ENCODE results near the gene PPL. TPM values are rescaled to one million over a fixed set of nuclear protein-coding genes. Genes with fewer than 3 reads are reported as not detected.

PPL gene
- total and polyA plus RNA-seq, 2 of the 8 experiments (the other 6 are each of a cell fraction or from before 2014, with no cell fraction given): 11.3 to 29.5 TPM

GRCh38 chr16:4970010-4970409 is 33.1 kb upstream of the PPL start:
- H2BK12ac ChIP-seq (ENCODE audit: low read depth, low read length): peak overlapping the region; percentile 52
- H3K14ac ChIP-seq (ENCODE audit: insufficient read length): no peak overlapping the region
- no peaks in the 10 kb centered on the region for H4K20me1 ChIP-seq (replicated peaks in 1 of 2; ENCODE audit: control insufficient read depth in 1 of 2, insufficient read depth in 2 of 2, low read length in 2 of 2)
- no peak overlapping the region for H2BK15ac ChIP-seq (ENCODE audit: low read length)
- no peaks in the 10 kb centered on the region for H3K36me3 ChIP-seq (ENCODE audit: control insufficient read depth in 2 of 4, insufficient read depth in 4 of 4, low read length in 3 of 4)
- 0 out of 2 replicates have a peak overlapping the region, but pooled peaks have one; percentile 30 for H3K27ac ChIP-seq (ENCODE audit: low read depth, low read length)
- peak overlapping the region in 1 of 4 experiments; percentile 3; a peak in 1 of 8 replicates for H3K4me3 ChIP-seq (ENCODE audit: extremely low read depth in 1 of 4, insufficient read depth in 2 of 4, low read depth in 3 of 4, low read length in 4 of 4)
- H2AFZ ChIP-seq (ENCODE audit: low read length): peak overlapping the region; percentile 68; the same call in 1 of the 2 replicates
- peak overlapping the region; percentile 25 for H4K91ac ChIP-seq (replicated peaks; ENCODE audit: insufficient read length, low read length)
- no peak overlapping the region for H3K9ac ChIP-seq (replicated peaks in 1 of 4; ENCODE audit: extremely low read depth in 1 of 4, low read depth in 3 of 4, low read length in 3 of 4)
- no peak overlapping the region for H4K5ac ChIP-seq (ENCODE audit: insufficient read length, low read depth, low read length)
- peak overlapping the region; percentile 19 for H2BK120ac ChIP-seq (replicated peaks; ENCODE audit: low read depth, low read length)
- 67% methylated on average over 3 of the region's 3 CpGs; no CpG with 5 or more reads in 1 of the 2 experiments for WGBS, 2 experiments (ENCODE audit: extremely low coverage in 1 of 2, insufficient coverage in 1 of 2, insufficient read length in 1 of 2, insufficient replicate concordance in 2 of 2, low coverage in 1 of 2, low lambda C conversion rate in 2 of 2, missing lambda C conversion rate in 1 of 2)
- FAIRE-seq (no peak), DNase-seq (ENCODE audit: low read depth in 1 of 2, low spot score in 2 of 2) (no peak)
- H3K79me2 ChIP-seq (ENCODE audit: control insufficient read depth in 1 of 2, insufficient read depth in 2 of 2, low read length in 2 of 2): no peaks in the 10 kb centered on the region
- no peaks in the 10 kb centered on the region for H3K79me1 ChIP-seq (ENCODE audit: low read depth, low read length)
- CTCF ChIA-PET (ENCODE audit: partially characterized antibody): interaction anchor here (0.7 to 2.2 kb wide), 3 partner anchors 13 to 89 kb away, joined by 4 to 9 read pairs (median 5); no protein-coding TSS in a partner anchor
- H3K18ac ChIP-seq (ENCODE audit: extremely low read depth, low read length): peak overlapping the region; percentile 81
- POLR2A ChIA-PET (ENCODE audit: partially characterized antibody): interaction anchor here (1.0 to 2.5 kb wide), 5 partner anchors 10 to 115 kb away, joined by 3 to 9 read pairs (median 3); partner anchors contain the start of gene SEC14L5
- peaks cover 12 to 26% (median 19%) of the 10 kb centered on the region in 4 experiments for H3K4me1 ChIP-seq (replicated peaks in 1 of 4; ENCODE audit: control insufficient read depth in 3 of 4, insufficient read depth in 4 of 4, low read length in 3 of 4)
- peak overlapping the region; percentile 52 to 70 for H3K4me2 ChIP-seq (ENCODE audit: insufficient read depth in 1 of 2, low read depth in 2 of 2, low read length in 2 of 2)
- peak overlapping the region; percentile 83; the same call in 1 of the 2 replicates for H2BK20ac ChIP-seq (ENCODE audit: low read length)
- no peak overlapping the region for H3K23ac ChIP-seq (ENCODE audit: insufficient read length)
- no peak overlapping the region for H3K4ac ChIP-seq (replicated peaks; ENCODE audit: insufficient read length, low read depth, low read length)
- H3K9me3 ChIP-seq (ENCODE audit: insufficient read depth in 2 of 2, low read depth in 1 of 2, low read length in 1 of 2): no peaks in the 10 kb centered on the region
- no peaks in the 10 kb centered on the region for H3K27me3 ChIP-seq (replicated peaks in 1 of 4; ENCODE audit: control insufficient read depth in 3 of 4, extremely low read depth in 1 of 4, insufficient read depth in 3 of 4, low read length in 3 of 4)
- no peak overlapping the region; the same call in 1 of the 2 replicates for H2AK5ac ChIP-seq (ENCODE audit: low read depth, low read length)
- H3K56ac ChIP-seq (replicated peaks; ENCODE audit: insufficient read length, low read depth, low read length): no peak overlapping the region
- H2BK5ac ChIP-seq (ENCODE audit: low read depth, low read length): peak overlapping the region; percentile 6; the same call in 1 of the 2 replicates
- H4K8ac ChIP-seq (ENCODE audit: extremely low read depth, insufficient read depth, low read length): no peak overlapping the region; the same call in 1 of the 2 replicates
- no peaks in the 10 kb centered on the region; the same call in 1 of the 2 replicates for H3K23me2 ChIP-seq (ENCODE audit: low read depth, low read length)
- no peak for TF ChIP-seq EP300 (IDR thresholded peaks at IDR 0.05; ENCODE audit: borderline replicate concordance in 1 of 2, low read depth in 2 of 2, low read length in 2 of 2)
- TF ChIP-seq KDM1A (IDR thresholded peaks at IDR 0.05; ENCODE audit: borderline replicate concordance, low read length): no peak
- TF ChIP-seq CBX8 (IDR thresholded peaks at IDR 0.05; ENCODE audit: borderline replicate concordance, low read depth, low read length): no peak
- TF ChIP-seq SIN3A (conservative IDR thresholded peaks at IDR 0.05 in 1 of 2, IDR thresholded peaks at IDR 0.05 in 1 of 2; ENCODE audit: low read depth in 1 of 2, low read length in 2 of 2): peak in 1 of 2 experiments; percentile 52; a peak in 1 of 4 replicates
- no peak for TF ChIP-seq FOSL1 (IDR thresholded peaks at IDR 0.05; ENCODE audit: insufficient read depth, low read depth, low read length)

Data from H1 (cell line).